T-helper 22 cell (primary cell): ENCODE results near the gene RALGDS.

Experiments
- DNase-seq: peaks from one replicate; pipeline ENCODE4 v3.0.0-alpha.2; 2020; ENCODE audit warnings: low read depth

RALGDS gene

GRCh38 chr9:133134388-133135145 lies 13.5 kb upstream of the RALGDS start:
- no peak for DNase-seq

DNA sequence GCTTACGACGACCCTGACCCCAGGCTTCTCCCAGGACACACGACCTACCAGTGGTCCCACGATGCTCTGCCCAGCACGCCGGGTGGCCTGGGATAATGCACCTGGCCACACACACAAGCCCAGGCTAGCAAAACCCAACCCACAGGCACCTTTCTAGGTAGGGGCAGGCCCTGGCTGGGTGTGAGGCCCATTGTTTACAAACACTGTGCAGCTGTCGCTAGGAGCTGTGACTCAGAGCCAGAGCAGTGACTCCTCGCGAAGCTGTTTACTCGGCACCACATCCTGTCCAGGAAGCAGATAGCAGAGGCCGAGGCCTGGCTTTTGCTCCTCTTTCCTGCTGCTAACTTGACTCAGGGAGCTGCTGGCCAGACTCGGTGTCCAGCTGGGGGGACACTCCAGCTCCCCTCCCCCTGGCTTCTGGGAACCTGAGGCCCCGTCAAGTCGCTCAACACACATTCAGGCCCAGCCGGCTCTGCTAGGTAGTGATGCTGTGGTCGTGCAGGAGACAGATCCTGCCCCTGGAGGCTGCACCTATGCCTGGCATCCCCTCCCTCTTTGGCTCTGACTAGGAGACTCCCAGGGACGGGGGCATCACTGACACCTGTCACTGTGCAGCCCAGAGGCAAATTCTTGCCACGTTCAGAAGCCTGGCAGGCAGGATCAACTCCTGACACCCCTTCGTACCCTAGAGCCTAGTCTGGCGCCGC lies 12.8 kb upstream of the RALGDS start:
- DNase-seq = peak; percentile 93

DNA sequence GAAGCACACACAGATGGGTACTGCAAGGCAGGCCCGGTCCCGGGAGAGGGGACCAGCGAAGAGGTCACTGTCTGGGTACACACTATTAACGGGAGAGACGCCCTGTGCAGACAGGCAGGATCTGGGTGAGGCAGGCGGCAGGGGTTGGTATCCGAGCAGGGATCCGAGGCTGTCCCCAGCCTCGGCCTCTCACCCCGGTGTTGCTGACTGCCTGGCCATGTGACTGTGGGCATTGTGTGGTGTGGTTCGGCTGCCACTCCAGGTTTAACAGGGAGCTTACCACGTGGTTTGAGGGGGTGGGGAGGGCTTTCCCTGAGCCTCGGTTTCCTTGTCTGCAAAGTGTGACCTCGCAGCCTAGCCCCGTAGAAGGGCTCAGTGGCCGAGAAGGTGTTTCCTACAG lies 11.1 kb upstream of the RALGDS start:
- no peak for DNase-seq

DNA sequence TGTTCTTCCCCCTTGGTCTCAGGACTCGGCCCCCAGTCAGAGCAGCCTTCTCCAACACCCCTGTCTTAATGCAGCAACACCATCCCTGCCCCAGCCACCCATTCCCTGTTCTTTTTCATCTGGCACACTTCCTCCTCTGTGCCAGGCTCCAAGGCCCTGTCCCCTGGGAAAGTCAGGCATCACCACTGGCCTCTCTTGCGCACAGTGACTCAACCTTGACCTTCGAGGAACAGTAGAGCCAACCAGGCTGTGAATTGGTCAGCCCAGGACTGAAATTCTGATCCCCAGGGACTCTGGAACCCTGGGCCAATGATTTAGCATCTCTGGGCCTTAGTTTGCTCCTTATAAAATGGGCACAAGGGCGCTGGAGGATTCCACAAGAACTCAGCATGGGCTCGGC lies 10.5 kb upstream of the RALGDS start:
- DNase-seq = no peak

DNA sequence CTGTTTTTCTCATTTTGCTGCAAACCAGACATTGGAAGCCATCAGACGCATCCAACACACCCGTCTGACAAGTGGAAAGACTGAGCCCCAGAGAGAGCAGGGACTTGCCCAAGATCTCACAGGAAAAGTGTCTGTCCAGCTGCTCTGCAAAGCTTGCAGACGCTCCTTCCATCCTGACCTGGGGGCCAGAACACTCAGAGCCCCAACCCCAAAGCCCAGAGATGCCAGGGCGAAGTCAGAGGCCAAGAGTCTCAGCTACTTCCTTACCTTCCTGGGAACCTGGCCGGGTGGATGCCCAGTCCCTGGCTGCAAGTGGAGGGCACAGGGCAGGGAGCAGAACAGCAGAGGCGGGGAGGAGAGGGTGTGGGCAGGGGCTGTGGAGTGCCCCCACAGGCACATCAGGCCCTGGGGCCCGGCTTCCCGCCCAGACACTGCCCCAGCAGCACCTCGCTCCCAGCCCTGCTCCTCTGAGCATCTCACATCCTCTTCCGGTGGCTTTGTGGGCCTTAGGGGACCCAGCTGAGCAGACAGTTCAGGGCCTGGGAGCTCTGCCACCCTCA lies 9.7 kb upstream of the RALGDS start:
- DNase-seq = peak; percentile 65

DNA sequence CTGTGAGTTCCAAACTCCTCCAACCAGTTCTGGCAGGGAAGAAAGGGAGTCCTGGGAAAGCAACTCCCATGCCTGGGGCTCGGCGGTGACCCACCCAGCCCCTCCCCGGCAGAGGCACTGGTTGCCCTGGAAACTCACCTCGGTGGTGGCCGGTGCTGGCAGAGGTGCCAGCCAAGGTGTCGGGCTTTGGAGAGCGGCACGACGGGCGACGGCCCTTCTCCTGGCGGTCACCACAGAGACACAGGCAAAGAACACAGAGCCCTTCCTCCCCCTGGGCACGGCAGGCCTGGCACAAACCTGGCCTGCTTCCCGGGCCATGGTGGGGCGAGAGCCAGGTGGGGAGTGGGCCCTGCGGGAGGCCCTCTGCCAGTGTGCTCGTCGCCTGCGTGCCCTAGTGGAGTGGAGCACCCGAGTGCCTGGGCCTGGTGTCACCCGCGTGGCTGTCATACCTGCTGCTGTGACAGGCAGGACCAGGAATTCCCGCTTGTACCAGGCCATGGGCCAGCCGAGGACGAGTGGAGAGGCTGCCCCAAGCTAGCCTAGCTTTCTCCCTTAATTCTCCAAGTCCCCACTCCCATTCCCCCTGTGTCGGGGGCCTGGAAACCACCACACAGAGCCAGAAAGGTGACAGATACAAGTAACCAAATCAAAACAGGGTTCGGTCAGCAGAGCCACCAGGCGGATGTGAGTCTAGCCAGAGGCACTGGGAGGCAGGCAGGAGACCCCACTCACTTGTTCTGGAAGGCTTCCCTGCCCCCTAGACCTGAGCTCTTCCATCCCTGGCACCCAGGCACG lies 8.2 kb upstream of the RALGDS start:
- DNase-seq = no peak

DNA sequence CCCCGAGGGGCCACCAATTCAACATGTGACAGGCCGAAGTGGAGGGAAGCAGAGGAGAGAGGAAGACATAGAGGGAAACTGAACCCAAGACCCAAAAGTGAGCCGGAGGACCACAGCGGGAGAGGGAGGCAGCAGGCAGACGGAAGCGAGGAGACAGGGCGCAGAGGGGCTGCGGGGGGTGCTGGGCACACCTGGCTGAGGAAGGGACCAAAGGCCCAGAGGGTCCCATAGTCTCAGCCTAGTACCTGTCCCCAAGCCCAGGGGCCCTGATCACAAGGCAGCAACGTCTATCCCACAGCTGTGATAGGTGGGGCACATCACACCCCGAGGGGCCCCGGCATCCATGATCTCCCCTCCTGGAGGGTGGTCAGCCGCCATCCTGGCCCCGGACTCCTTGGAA lies 7.1 kb upstream of the RALGDS start:
- no peak for DNase-seq

GRCh38 chr9:133127340-133127981 lies 6.4 kb upstream of the RALGDS start:
- peak; percentile 65 for DNase-seq

DNA sequence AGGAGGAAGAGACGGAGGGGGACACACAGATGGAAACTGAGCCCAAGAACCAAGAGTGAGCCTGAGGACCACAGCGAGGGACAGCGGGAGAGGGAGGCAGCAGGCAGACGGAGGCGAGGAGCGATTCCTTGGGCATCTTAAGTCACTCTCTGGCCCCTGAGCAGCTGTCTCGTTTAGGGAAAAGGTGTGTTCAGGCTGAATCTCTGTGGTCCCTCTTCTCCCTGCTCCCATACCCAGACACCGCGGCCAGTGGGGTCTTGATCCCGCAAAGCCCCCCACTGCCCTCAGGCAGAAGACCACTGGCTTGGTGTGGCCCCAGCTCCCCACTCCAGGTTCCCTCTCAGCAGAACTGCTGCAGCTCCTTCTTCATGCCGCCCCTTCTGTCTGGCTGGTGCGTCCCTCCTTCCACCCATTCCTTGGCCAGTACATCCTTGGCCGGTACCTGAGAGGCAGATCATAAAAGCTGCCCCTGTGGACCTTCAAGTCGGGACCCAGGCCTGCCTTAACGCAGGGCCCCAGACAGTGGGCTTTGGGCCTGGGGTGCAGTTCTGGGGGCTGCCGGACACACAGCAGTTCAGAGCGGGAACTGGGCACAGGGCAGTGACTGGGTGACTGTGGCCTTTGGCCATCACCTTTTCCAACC lies 5.8 kb upstream of the RALGDS start:
- DNase-seq = no peak

DNA sequence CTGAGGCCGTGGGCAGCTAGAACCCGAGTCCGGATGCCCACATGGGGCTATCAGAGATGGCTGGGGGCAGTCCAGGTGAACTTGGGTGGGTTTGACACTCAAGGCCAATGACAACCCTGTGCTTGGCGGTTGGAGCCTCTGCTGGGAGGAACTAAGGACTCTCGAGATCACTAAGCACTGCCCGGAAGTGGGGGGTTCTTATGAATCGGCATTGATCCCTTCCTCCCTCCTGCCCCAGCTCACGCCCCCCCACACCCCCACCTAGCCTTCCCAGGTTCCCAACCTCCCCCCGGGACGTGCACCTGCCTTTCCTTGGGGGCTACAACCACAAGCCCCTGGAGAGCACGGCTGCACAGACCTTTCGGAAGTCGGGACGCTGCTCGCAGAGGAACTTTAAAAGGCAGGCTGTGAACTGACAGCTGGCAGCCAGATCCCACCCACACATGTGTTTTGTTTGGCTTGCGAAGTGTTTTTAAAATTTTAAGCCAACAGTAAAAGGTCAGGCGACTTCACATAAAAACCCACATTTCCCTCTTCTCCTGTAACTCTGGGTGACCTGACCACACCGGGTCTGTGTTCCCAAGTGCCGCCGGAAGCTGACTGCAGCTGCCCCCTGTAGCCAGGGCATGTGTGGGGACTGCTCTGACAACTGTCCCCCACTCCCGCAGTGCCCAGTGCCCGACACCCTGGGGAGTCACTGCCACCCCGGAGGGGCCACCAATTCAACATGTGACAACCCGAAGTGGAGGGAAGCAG lies 5.1 kb upstream of the RALGDS start:
- DNase-seq = no peak

DNA sequence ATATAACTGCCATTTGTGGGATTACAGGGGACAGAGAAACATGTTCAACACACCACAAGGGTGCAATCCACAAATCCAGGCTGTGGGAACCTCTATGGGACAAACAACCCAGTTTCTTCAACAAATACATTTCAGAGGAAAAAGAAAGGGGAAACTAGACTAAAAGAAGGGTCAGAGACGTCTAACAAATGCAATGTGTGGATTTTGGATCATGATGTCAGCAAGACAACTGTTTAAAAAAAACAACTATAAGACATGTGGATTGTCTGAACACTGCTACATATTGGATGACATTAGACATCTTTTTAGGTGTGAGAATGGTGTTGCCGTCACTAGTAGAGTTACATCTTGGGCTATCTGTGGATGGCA lies 3.9 kb upstream of the RALGDS start:
- no peak for DNase-seq

DNA sequence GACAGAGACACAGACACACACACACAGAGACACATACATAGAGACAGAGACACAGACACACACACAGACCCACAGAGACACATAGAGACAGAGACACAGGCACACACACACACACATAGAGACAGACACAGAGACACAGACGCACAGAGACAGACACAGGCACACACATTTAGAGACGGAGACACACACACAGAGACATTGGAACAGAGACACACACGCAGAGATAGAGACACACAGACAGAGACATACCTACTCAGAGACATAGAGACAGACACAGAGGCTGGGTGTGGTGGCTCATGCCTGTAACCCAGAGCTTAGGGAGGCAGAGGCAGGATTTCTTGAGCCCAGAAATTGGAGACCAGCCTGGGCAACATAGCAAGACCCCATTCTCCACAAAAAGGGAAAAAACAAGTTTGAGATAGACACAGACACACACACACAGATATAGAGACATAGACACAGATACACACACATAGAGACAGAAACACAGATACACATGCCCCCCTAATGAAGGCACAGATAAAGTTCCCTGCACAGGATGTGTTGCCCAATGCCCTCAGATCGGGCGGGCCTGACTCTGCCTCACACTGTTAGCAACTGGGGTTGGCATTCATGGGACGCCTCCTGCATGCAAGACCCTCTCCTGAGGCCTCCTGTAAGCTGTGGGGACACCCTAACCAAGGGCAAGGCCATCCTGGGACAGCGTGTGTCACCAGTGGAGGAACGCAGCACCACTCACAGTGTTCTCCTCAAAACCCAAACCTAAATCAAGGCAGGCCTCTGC lies 3.3 kb upstream of the RALGDS start:
- no peak for DNase-seq

- DNase-seq = no peak
These were observed 2.0 kb upstream of the RALGDS start for GRCh38 chr9:133122935-133123611.

DNA sequence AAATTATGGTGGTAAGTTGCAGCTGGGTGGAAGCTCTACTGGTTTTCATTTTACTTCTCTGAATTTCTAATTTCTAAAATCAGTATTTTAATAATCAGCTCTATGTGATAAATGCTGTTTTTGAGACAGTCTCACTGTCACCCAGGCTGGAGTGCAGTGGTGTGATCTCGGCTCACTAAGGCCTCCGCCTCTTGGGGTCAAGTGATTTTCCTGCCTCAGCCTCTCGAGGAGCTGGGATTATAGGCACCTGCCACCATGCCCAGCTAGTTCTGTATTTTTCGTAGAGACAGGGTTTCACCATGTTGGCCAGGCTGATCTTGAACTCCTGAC lies 1.5 kb upstream of the RALGDS start:
- DNase-seq = no peak

- DNase-seq = no peak
These were observed 993 bp upstream of the RALGDS start for GRCh38 chr9:133121915-133122550.

DNA sequence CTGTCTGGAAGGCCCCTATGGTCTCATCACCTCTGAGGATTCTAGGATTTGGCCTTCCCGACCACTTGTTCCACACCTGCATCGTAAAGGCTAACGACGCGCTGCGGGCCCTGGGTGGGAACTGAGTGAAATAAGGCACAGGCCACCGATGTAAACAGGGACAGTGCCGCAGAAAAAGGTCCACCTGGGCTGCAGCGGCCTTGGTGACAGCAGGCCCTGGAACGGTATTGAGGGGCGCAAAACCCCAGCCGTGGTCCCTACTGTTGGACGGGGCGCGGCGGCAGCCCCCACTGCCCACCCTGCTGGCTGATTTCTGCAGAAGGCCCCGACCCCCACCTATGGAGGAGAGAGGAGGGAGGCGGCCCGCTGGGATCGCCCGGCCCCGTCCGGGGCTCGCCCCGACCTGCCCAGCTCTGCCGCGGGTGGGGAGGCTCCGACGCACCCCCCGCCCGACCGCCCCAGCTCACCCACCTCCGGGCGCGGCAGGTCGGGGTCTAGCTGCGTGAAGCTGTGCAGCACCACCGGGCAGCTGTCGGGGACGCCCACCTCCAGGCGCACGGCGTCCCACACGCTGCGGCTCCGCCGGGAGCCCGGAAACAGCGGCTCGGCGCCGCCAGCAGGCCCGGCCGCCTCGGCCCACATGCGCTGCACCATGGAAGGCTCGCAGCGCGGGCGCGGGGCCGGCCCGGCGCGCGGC lies 391 bp downstream of the RALGDS start:
- DNase-seq = no peak

- DNase-seq = no peak
These were observed 1.1 kb downstream of the RALGDS start for GRCh38 chr9:133119846-133120500.
